ENCODE data around the gene PLA2G2C.

The PLA2G2C gene

GRCh38 chr1:20123722-20124455 lies 62.4 kb downstream of the PLA2G2C start:
- H3K4me1 ChIP-seq (ENCODE audit: control insufficient read depth in 1 of 2, insufficient read depth in 2 of 2, low read length in 2 of 2), result peaks cover 0 to 10% of the 10 kb centered on the region in 2 donors

GRCh38 chr1:20120796-20121195 lies 65.5 kb downstream of the PLA2G2C start:
- peaks cover 0 to 10% of the 10 kb centered on the region in 2 donors for H3K4me1 ChIP-seq (ENCODE audit: control insufficient read depth in 1 of 2, insufficient read depth in 2 of 2, low read length in 2 of 2)
- H3K27me3 ChIP-seq (ENCODE audit: low read depth, low read length), result no peaks in the 10 kb centered on the region
- H3K9me3 ChIP-seq (ENCODE audit: control insufficient read depth in 1 of 2, low read length in 2 of 2), result no peaks in the 10 kb centered on the region
- H3K4me3 ChIP-seq (ENCODE audit: low read depth in 1 of 2, low read length in 2 of 2), result no peak overlapping the region
- H3K27ac ChIP-seq (ENCODE audit: low read length), result no peak overlapping the region
- H3K36me3 ChIP-seq (ENCODE audit: control insufficient read depth in 1 of 2, insufficient read depth in 2 of 2, low read length in 2 of 2), result no peaks in the 10 kb centered on the region

More at GRCh38 chr1:20123722-20124455, 62.4 kb downstream of the PLA2G2C start:
- H3K27ac ChIP-seq (ENCODE audit: low read length), result no peak overlapping the region
- no peaks in the 10 kb centered on the region for H3K9me3 ChIP-seq (ENCODE audit: control insufficient read depth in 1 of 2, low read length in 2 of 2)
- no peak overlapping the region for H3K4me3 ChIP-seq (ENCODE audit: low read depth in 1 of 2, low read length in 2 of 2)
- H3K36me3 ChIP-seq (ENCODE audit: control insufficient read depth in 1 of 2, insufficient read depth in 2 of 2, low read length in 2 of 2), result no peaks in the 10 kb centered on the region
- no peaks in the 10 kb centered on the region for H3K27me3 ChIP-seq (ENCODE audit: low read depth, low read length)

- Histone ChIP-seq H3K36me3 (ENCODE audit: control insufficient read depth in 1 of 2, insufficient read depth in 2 of 2, low read length in 2 of 2) (no peaks in the 10 kb centered on the region), H3K27me3 (ENCODE audit: low read depth, low read length) (no peaks in the 10 kb centered on the region), H3K9me3 (ENCODE audit: control insufficient read depth in 1 of 2, low read length in 2 of 2) (no peaks in the 10 kb centered on the region), H3K27ac (ENCODE audit: low read length) (no peak within 1 kb of the TSS), H3K4me1 (ENCODE audit: control insufficient read depth in 1 of 2, insufficient read depth in 2 of 2, low read length in 2 of 2) (peaks cover 0 to 5% of the 10 kb centered on the region in 2 donors), H3K4me3 (ENCODE audit: low read depth in 1 of 2, low read length in 2 of 2) (no peak within 1 kb of the TSS)
Measured at GRCh38 chr1:20119347-20119746, 67.0 kb downstream of the PLA2G2C start, which contains the start of gene PLA2G2D. TSS of gene PLA2G2D (minus strand) at chr1:20119536. CDS start at chr1:20119498, 38 bp downstream.

- H3K9me3 ChIP-seq (ENCODE audit: control insufficient read depth in 1 of 2, low read length in 2 of 2), result no peaks in the 10 kb centered on the region
- no peak overlapping the region for H3K4me3 ChIP-seq (ENCODE audit: low read depth in 1 of 2, low read length in 2 of 2)
- H3K27ac ChIP-seq (ENCODE audit: low read length), result no peak overlapping the region
- no peaks in the 10 kb centered on the region for H3K4me1 ChIP-seq (ENCODE audit: control insufficient read depth in 1 of 2, insufficient read depth in 2 of 2, low read length in 2 of 2)
- H3K27me3 ChIP-seq (ENCODE audit: low read depth, low read length), result no peaks in the 10 kb centered on the region
- H3K36me3 ChIP-seq (ENCODE audit: control insufficient read depth in 1 of 2, insufficient read depth in 2 of 2, low read length in 2 of 2), result no peaks in the 10 kb centered on the region
Measured at GRCh38 chr1:20117236-20117635, 69.1 kb downstream of the PLA2G2C start.

- Histone ChIP-seq H3K4me3 (ENCODE audit: low read depth in 1 of 2, low read length in 2 of 2) (no peak overlapping the region), H3K36me3 (ENCODE audit: control insufficient read depth in 1 of 2, insufficient read depth in 2 of 2, low read length in 2 of 2) (no peaks in the 10 kb centered on the region), H3K27ac (ENCODE audit: low read length) (no peak overlapping the region), H3K4me1 (ENCODE audit: control insufficient read depth in 1 of 2, insufficient read depth in 2 of 2, low read length in 2 of 2) (no peaks in the 10 kb centered on the region), H3K9me3 (ENCODE audit: control insufficient read depth in 1 of 2, low read length in 2 of 2) (no peaks in the 10 kb centered on the region), H3K27me3 (ENCODE audit: low read depth, low read length) (no peaks in the 10 kb centered on the region)
Measured at GRCh38 chr1:20115916-20116315, 70.4 kb downstream of the PLA2G2C start.

GRCh38 chr1:20115479-20115878 lies 70.8 kb downstream of the PLA2G2C start:
- Histone ChIP-seq H3K27me3 (ENCODE audit: low read depth, low read length) (no peaks in the 10 kb centered on the region), H3K4me1 (ENCODE audit: control insufficient read depth in 1 of 2, insufficient read depth in 2 of 2, low read length in 2 of 2) (no peaks in the 10 kb centered on the region), H3K9me3 (ENCODE audit: control insufficient read depth in 1 of 2, low read length in 2 of 2) (no peaks in the 10 kb centered on the region)

GRCh38 chr1:20114021-20114648 lies 72.2 kb downstream of the PLA2G2C start:
- no peaks in the 10 kb centered on the region for H3K27me3 ChIP-seq (ENCODE audit: low read depth, low read length)
- no peak overlapping the region for H3K4me3 ChIP-seq (ENCODE audit: low read depth in 1 of 2, low read length in 2 of 2)
- no peaks in the 10 kb centered on the region for H3K9me3 ChIP-seq (ENCODE audit: control insufficient read depth in 1 of 2, low read length in 2 of 2)
- H3K36me3 ChIP-seq (ENCODE audit: control insufficient read depth in 1 of 2, insufficient read depth in 2 of 2, low read length in 2 of 2), result no peaks in the 10 kb centered on the region
- H3K4me1 ChIP-seq (ENCODE audit: control insufficient read depth in 1 of 2, insufficient read depth in 2 of 2, low read length in 2 of 2), result no peaks in the 10 kb centered on the region
- H3K27ac ChIP-seq (ENCODE audit: low read length), result no peak overlapping the region

More at GRCh38 chr1:20115479-20115878, 70.8 kb downstream of the PLA2G2C start:
- Histone ChIP-seq H3K27ac (ENCODE audit: low read length) (no peak overlapping the region), H3K36me3 (ENCODE audit: control insufficient read depth in 1 of 2, insufficient read depth in 2 of 2, low read length in 2 of 2) (no peaks in the 10 kb centered on the region), H3K4me3 (ENCODE audit: low read depth in 1 of 2, low read length in 2 of 2) (no peak overlapping the region)

All from muscle layer of duodenum (tissue), 2 donors.